B cell (primary cell): ENCODE measurements around the gene RAB6B. TPM values are rescaled to one million over a fixed set of nuclear protein-coding genes. Genes with fewer than 3 reads are reported as not detected.

Experiments
- ATAC-seq: fragments of 200-7000 bp; cut with Tn5 transposase; one replicate; pipeline ENCODE4 v1.10.0; 2021; ENCODE audit warnings: low read depth, mild to moderate bottlenecking, moderate number of reproducible peaks, moderate library complexity
- CTCF ChIA-PET: fragments of 350-600 bp; sonication (Branson Sonifier 250); formaldehyde crosslinking; loops from one replicate; lab custom pipeline; 2021; ENCODE audit warnings: antibody characterized with exemption, inconsistent platforms; lab: Charles Lee
- POLR2A ChIA-PET: fragments of 350-600 bp; sonication (Branson Sonifier 250); formaldehyde crosslinking; loops from one replicate; lab custom pipeline; 2021; ENCODE audit warnings: antibody characterized with exemption; lab: Charles Lee
- DNase-seq: peaks from one replicate; pipeline ENCODE4 v3.0.0; 2013
- H2AFZ ChIP-seq: 2 replicates; pipeline ENCODE4 v1.6.1; 2012; ENCODE audit warnings: mild to moderate bottlenecking, low read depth, low read length; ENCODE audit not compliant: insufficient read depth, poor library complexity, severe bottlenecking
- H3K27ac ChIP-seq, 2 donors: 1 replicate in 1 of 2; 2 replicates in 1 of 2; pipeline ENCODE4 v1.5.1; 2012 to 2013; ENCODE audit warnings: low read length in 2 of 2, mild to moderate bottlenecking in 2 of 2, moderate library complexity in 1 of 2
- H3K27me3 ChIP-seq, 4 experiments: fragments of 200-600 bp in 1 of 4; sonication (generic) in 1 of 4; replicated peaks in 1 of 4; 1 replicate in 2 of 4; 2 replicates in 2 of 4; pipeline versions ENCODE4 v1.6.1 to v1.7.0; 2013 to 2016; ENCODE audit warnings: low read length in 3 of 4, mild to moderate bottlenecking in 2 of 4, mixed read lengths in 1 of 4, moderate library complexity in 1 of 4; ENCODE audit not compliant: insufficient read depth in 4 of 4, control insufficient read depth in 3 of 4; ENCODE audit errors: control extremely low read depth in 1 of 4
- H3K36me3 ChIP-seq, 2 experiments: replicated peaks in 1 of 2; 1 replicate in 1 of 2; 2 replicates in 1 of 2; pipeline versions ENCODE4 v1.6.1 to v1.7.1; 2013; ENCODE audit warnings: low read length in 1 of 2; ENCODE audit not compliant: insufficient read depth in 2 of 2, control insufficient read depth in 1 of 2; ENCODE audit errors: control extremely low read depth in 1 of 2, extremely low read depth in 1 of 2
- H3K4me1 ChIP-seq, 2 donors: fragments of 200-600 bp in 1 of 2; sonication (generic) in 1 of 2; 1 replicate in 1 of 2; 2 replicates in 1 of 2; pipeline versions ENCODE4 v1.5.1 to v1.6.1; 2013 to 2017; ENCODE audit warnings: low read length in 2 of 2; ENCODE audit not compliant: control insufficient read depth in 2 of 2, insufficient read depth in 2 of 2
- H3K4me2 ChIP-seq: replicated peaks from 2 replicates; pipeline ENCODE3; 2012; ENCODE audit warnings: mild to moderate bottlenecking, low read depth, low read length; ENCODE audit not compliant: poor library complexity, severe bottlenecking
- H3K4me3 ChIP-seq, 5 experiments: fragments of 200-600 bp in 1 of 5; sonication (generic) in 1 of 5; 1 replicate in 3 of 5; 2 replicates in 2 of 5; pipeline versions ENCODE4 v1.5.1 to v1.7.0; 2011 to 2016; ENCODE audit warnings: low read length in 4 of 5, mild to moderate bottlenecking in 4 of 5, low read depth in 2 of 5, control low read depth in 1 of 5, moderate library complexity in 1 of 5; ENCODE audit not compliant: insufficient read depth in 1 of 5; ENCODE audit errors: control extremely low read depth in 1 of 5, extremely low read depth in 1 of 5
- H3K79me2 ChIP-seq: fragments of 200-600 bp; sonication (generic); one replicate; pipeline ENCODE4 v1.6.0; 2016; ENCODE audit warnings: low read length; ENCODE audit not compliant: control insufficient read depth, insufficient read depth
- H3K9ac ChIP-seq: fragments of 200-600 bp; sonication (generic); 2 replicates; pipeline ENCODE4 v1.6.1; 2017; ENCODE audit warnings: mild to moderate bottlenecking, low read length, moderate library complexity
- H3K9me3 ChIP-seq, 3 donors: one replicate each; pipeline versions ENCODE4 v1.6.1 to v1.7.1; 2013; ENCODE audit warnings: low read length in 2 of 3; ENCODE audit not compliant: control insufficient read depth in 2 of 3, insufficient read depth in 1 of 3; ENCODE audit errors: control extremely low read depth in 1 of 3
- H4K20me1 ChIP-seq: 2 replicates; pipeline ENCODE4 v1.6.0; 2012; ENCODE audit warnings: mild to moderate bottlenecking, low read length; ENCODE audit not compliant: insufficient read depth, control insufficient read depth, poor library complexity, severe bottlenecking
- H3K27ac Mint-ChIP-seq: one replicate; pipeline ENCODE4 v1.8.0; 2021; ENCODE audit warnings: mixed read lengths
- H3K27me3 Mint-ChIP-seq: one replicate; pipeline ENCODE4 v1.8.0; 2021; ENCODE audit warnings: mixed read lengths
- H3K4me1 Mint-ChIP-seq: one replicate; pipeline ENCODE4 v1.8.0; 2021; ENCODE audit warnings: mixed read lengths
- H3K4me3 Mint-ChIP-seq: one replicate; pipeline ENCODE4 v1.8.0; 2021; ENCODE audit warnings: mixed read lengths
- H3K9me3 Mint-ChIP-seq: one replicate; pipeline ENCODE4 v1.8.0; 2022; ENCODE audit warnings: mixed read lengths; ENCODE audit not compliant: insufficient read depth
- EZH2 ChIP-seq: IDR thresholded peaks from 2 replicates; pipeline ENCODE4 v1.6.1; 2012; ENCODE audit warnings: borderline replicate concordance, low read depth, mild to moderate bottlenecking, moderate library complexity, low read length; ENCODE audit not compliant: insufficient read depth, poor library complexity, severe bottlenecking
- WGBS: methylation state at CpG from one replicate; pipeline ENCODE4 v1.1.5; 2013; ENCODE audit warnings: missing lambda C conversion rate; ENCODE audit not compliant: insufficient coverage; 5-methylcytosine and 5-hydroxymethylcytosine counted together
- intact Hi-C: fragments of 100-400 bp; cut with micrococcal nuclease; formaldehyde crosslinking; loops from one replicate; pipeline ENCODE4 v1.10.0; 2022
- polyA plus RNA-seq: library from polyadenylated mRNA; depleted of rRNA; stranded (reverse); fragments of >200 nt; gene quantifications from 2 replicates; pipeline ENCODE4 v1.2.3, GENCODE V29; 2012
- total RNA-seq, 2 donors: library from RNA; stranded (reverse); fragments of 120-200 nt in 1 of 2; gene quantifications; 1 replicate in 1 of 2; 2 replicates in 1 of 2; pipeline versions ENCODE4 v1.2.3 to v1.2.4, GENCODE V29; 2013 to 2022
- TF ChIP-seq, protein P1 (sequence below): fragments of 200-600 bp; IDR thresholded peaks from one replicate; pipeline ENCODE4 v1.8.0; 2022; ENCODE audit warnings: antibody characterized with exemption, mild to moderate bottlenecking

Gene RAB6B
- total and polyA plus RNA-seq, 2 donors (not counting 1 experiment from before 2014, with no cell fraction given), result not detected

DNA sequence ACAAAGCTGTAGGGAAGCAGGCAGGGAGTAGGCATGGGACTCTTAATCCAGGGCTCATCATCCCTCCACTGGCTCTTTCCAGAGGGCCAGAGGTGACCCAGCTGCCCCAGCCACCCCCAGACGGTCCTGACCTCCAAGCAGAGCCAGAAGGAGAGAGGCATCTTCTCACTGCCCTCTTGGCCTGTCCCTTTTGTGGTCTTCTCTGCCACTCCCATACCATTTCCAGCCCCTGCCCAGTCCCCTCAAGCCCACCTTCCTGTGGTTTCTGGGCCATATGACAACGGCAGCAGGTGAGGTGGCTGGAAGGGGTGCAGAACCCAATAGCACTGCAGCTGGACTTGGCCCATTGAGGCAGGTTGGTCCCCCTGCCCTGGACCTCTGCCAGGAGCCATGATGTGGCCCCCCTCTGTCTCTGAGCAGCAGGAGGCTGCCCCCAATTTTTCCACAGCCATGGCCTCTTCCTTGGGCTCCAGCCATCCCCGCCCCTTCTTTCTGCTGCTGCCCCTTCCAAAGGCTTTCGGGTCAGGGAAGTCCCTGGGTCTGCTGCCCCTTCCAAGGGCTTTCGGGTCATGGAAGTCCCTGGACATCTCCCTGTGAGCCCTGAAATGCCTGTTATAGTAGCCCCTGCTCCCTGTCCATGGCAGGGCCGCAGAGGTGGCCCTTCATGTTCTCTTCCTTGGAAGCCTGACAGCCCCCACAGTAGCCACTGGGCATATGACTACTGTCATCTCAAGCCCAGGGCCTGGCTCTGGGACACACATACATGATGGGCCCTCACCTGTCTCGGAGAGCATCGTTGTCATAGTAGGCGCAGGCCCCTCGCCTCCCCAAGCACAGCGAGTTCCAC, 39.5 kb upstream of the RAB6B start:
- Histone ChIP-seq H3K79me2 (no peaks in the 10 kb centered on the region), H4K20me1 (no peaks in the 10 kb centered on the region), H3K27me3 (no peaks in the 10 kb centered on the region), H3K4me2 (no peak overlapping the region), H2AFZ (no peak overlapping the region), H3K27ac (no peak overlapping the region), H3K4me1 (no peaks in the 10 kb centered on the region), H3K9ac (no peak overlapping the region), H3K36me3 (no peaks in the 10 kb centered on the region), H3K4me3 (no peak overlapping the region), H3K9me3 (no peaks in the 10 kb centered on the region)
- ATAC-seq (no peak), DNase-seq (no peak)
- Mint-ChIP-seq H3K4me3 (no peak overlapping the region), H3K27ac (no peak overlapping the region), H3K4me1 (no peaks in the 10 kb centered on the region), H3K27me3 (peaks cover 8% of the 10 kb centered on the region), H3K9me3 (no peaks in the 10 kb centered on the region)
- ChIA-PET CTCF (no interaction called here), POLR2A (no interaction called here)
- intact Hi-C loops, result no loop called here
- WGBS, result 95% methylated on average over 10 of the region's 11 CpGs
- TF ChIP-seq, protein P1, sequence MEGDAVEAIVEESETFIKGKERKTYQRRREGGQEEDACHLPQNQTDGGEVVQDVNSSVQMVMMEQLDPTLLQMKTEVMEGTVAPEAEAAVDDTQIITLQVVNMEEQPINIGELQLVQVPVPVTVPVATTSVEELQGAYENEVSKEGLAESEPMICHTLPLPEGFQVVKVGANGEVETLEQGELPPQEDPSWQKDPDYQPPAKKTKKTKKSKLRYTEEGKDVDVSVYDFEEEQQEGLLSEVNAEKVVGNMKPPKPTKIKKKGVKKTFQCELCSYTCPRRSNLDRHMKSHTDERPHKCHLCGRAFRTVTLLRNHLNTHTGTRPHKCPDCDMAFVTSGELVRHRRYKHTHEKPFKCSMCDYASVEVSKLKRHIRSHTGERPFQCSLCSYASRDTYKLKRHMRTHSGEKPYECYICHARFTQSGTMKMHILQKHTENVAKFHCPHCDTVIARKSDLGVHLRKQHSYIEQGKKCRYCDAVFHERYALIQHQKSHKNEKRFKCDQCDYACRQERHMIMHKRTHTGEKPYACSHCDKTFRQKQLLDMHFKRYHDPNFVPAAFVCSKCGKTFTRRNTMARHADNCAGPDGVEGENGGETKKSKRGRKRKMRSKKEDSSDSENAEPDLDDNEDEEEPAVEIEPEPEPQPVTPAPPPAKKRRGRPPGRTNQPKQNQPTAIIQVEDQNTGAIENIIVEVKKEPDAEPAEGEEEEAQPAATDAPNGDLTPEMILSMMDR, result no peak
- no peak for TF ChIP-seq EZH2
